Epithelial cell of esophagus (primary cell): ENCODE results near the gene CEP112.

Source experiments
- DNase-seq: peaks from one replicate; pipeline ENCODE4 v3.0.0; 2010; ENCODE audit warnings: low read depth
- H3K4me3 ChIP-seq: 2 replicates; pipeline ENCODE4 v1.5.1; 2011; ENCODE audit warnings: mild to moderate bottlenecking, low read length, control low read depth
- TF ChIP-seq, protein P1 (sequence below): IDR thresholded peaks from 2 replicates; pipeline ENCODE4 v1.5.1; 2011; ENCODE audit warnings: low read depth, mild to moderate bottlenecking, low read length, control low read depth, inconsistent platforms; ENCODE audit not compliant: insufficient read depth; ENCODE audit errors: missing control alignments

The CEP112 gene

DNA sequence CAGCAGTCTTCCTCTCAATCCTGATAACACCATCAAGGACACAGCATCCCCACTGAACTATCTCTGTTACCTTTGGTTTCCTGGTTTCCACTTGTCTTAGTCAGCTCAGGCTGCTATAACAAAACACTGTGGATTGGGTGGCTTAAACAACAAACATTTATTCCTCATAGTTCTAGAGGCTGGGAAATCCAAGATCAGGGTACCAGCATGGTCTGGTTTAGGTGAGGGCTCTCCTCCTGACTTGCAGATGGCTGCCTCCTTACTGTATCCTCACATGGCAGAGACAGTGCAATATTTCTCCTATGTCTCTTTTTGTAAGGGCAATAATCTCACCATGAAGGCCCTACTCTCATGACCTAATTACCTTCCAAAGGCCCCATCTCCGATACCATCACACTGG is 527.2 kb downstream of the CEP112 start:
- no peak overlapping the region for H3K4me3 ChIP-seq
- TF ChIP-seq, protein P1, sequence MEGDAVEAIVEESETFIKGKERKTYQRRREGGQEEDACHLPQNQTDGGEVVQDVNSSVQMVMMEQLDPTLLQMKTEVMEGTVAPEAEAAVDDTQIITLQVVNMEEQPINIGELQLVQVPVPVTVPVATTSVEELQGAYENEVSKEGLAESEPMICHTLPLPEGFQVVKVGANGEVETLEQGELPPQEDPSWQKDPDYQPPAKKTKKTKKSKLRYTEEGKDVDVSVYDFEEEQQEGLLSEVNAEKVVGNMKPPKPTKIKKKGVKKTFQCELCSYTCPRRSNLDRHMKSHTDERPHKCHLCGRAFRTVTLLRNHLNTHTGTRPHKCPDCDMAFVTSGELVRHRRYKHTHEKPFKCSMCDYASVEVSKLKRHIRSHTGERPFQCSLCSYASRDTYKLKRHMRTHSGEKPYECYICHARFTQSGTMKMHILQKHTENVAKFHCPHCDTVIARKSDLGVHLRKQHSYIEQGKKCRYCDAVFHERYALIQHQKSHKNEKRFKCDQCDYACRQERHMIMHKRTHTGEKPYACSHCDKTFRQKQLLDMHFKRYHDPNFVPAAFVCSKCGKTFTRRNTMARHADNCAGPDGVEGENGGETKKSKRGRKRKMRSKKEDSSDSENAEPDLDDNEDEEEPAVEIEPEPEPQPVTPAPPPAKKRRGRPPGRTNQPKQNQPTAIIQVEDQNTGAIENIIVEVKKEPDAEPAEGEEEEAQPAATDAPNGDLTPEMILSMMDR = no peak
- DNase-seq = no peak

DNA sequence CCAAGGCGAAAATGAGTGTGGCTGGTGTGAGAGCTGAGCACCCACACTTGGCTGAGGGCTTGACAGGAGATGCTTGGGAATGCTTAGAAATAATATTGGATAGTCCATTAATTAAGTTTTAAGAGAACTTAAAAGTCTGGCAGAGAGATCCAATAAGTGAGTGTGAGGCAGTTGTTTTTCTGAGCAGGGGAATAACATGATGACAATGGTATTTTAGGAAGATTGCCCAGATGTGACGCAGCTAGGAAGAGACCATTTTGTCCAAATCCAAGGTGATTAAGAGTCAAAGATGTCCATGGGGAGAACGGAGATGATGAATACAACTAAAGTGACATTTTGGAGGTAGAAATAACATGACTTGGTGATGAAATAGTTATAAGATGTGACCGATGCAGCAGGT is 527.7 kb downstream of the CEP112 start:
- no peak overlapping the region for H3K4me3 ChIP-seq
- no peak for DNase-seq
- TF ChIP-seq, protein P1 = no peak

DNA sequence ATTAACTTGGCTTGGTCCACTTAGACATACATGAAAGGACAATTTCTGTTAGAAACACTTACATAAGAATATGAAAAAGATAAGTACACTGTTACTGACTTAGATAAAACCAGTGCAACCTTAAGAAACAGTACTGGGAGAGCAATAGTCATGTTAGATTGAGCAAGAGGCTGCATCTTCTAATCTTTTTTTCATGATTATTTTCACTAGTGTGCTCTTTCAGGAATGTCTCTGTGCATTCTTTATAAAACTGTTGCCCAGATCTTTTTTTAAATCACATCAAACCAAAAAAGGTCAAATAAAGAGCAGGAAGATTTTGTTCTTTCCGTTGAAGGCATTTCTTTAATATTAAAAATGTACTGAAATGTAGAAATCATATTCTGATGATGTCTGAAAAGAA is 529.7 kb downstream of the CEP112 start:
- DNase-seq = no peak
- TF ChIP-seq, protein P1 = no peak
- no peak overlapping the region for H3K4me3 ChIP-seq

DNA sequence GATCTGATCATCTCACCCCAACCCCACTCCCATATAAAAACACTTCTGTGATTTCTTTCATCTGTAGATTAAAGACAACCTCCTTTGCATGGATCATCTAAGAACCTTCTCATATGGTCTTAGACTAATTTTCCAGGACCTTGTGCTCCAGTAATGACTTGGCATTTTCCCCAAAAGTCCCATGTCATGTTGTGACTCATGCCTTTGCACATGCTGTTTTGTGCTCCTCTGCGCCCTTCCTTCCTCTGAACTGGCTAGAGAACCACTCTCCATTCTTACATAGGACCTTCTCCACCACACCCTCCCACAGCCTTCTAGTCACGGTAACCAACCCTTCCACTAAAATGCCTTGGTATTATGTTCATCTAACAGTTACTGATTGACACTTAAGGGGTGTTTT is 531.0 kb downstream of the CEP112 start:
- DNase-seq = peak; percentile 12
- TF ChIP-seq, protein P1 = no peak
- no peak overlapping the region for H3K4me3 ChIP-seq

DNA sequence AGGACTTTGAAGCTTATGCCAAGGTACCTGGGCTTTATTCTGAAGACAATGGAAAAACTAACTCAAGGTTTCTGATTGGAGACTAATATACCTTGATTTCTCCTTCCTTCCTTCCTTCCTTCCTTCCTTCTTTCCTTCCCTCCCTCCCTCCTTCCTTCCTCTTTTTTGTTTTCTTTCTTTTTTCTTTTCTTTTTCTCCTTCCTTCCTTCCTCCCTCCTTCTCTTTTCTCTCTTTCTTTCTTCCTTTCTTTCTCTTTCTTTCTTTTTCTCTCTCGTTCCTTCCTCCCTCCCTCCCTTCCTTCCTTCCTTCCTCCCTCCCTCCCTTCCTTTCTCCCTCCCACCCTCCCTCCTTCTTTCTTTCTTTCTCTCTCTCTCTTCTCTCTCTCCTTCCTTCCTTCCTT is 531.9 kb downstream of the CEP112 start:
- no peak overlapping the region for H3K4me3 ChIP-seq
- TF ChIP-seq, protein P1 = no peak
- DNase-seq = no peak

DNA sequence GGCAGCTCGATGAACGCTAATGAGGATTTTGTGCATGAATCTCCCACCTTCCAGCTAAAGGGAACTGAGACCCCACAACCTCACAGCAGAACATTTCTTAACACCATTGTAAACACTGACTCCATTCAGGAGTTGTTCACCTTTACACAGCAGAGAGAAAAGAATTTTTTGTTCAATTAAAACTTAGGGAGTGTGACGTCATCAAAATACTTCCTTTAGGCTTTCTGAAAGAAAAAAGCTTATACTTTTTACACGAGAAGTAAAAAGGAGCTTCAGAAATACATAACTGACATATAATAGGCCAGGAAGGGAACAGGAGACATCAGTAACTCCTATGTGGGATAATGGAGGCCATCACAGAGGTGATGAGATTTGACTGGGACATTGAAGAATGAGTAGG is 532.4 kb downstream of the CEP112 start:
- TF ChIP-seq, protein P1 = no peak
- no peak overlapping the region for H3K4me3 ChIP-seq
- no peak for DNase-seq

DNA sequence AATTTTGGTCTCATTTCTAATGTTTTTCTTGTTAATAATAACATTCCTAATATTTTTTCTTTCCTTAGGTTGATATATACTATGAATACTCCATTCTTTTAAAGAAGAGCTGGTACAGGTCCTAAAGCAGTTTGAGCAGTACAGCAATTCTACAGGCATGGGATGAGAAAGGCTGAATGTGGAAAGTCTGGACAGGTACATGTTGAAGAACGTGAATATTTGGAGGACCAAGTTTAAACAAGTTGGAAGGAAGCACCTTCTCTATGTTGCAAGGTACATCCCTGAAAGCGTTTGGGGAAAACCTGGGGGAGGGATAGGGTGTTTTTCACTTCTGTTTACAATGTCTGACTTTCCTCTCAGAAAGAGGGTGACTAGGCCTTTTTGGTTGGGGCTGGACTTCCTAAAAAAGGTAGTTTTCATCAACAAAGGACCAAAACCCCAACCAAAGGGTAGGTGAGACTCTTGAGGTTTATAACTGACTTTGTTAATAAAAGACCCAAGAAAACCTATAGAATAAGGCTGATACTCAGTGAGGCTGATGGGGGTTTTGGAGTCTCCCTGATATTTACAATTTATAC is 534.6 kb downstream of the CEP112 start:
- TF ChIP-seq, protein P1 = no peak
- DNase-seq = peak; percentile 6
- no peak overlapping the region for H3K4me3 ChIP-seq
